ENCODE measurements around the gene POLQ. TPM values are rescaled to one million over a fixed set of nuclear protein-coding genes. Genes with fewer than 3 reads are reported as not detected.

Gene POLQ
- total and polyA plus RNA-seq, 2 of the 8 experiments (the other 6 are each of a cell fraction or from before 2014, with no cell fraction given) = 3.6 to 15.3 TPM

- Histone ChIP-seq H4K5ac (ENCODE audit: insufficient read length, low read depth, low read length) (no peak overlapping the region), H3K18ac (ENCODE audit: extremely low read depth, low read length) (no peak overlapping the region), H2BK5ac (ENCODE audit: low read depth, low read length) (no peak overlapping the region), H2BK20ac (ENCODE audit: low read length) (no peak overlapping the region), H3K79me1 (ENCODE audit: low read depth, low read length) (no peaks in the 10 kb centered on the region), H3K79me2 (ENCODE audit: control insufficient read depth in 1 of 2, insufficient read depth in 2 of 2, low read length in 2 of 2) (no peaks in the 10 kb centered on the region), H2BK120ac (replicated peaks; ENCODE audit: low read depth, low read length) (no peak overlapping the region), H3K4me2 (ENCODE audit: insufficient read depth in 1 of 2, low read depth in 2 of 2, low read length in 2 of 2) (no peak overlapping the region), H2BK15ac (ENCODE audit: low read length) (no peak overlapping the region), H3K9me3 (ENCODE audit: insufficient read depth in 2 of 2, low read depth in 1 of 2, low read length in 1 of 2) (no peaks in the 10 kb centered on the region), H2AFZ (ENCODE audit: low read length) (no peak overlapping the region), H3K23me2 (ENCODE audit: low read depth, low read length) (no peaks in the 10 kb centered on the region), H3K36me3 (ENCODE audit: control insufficient read depth in 2 of 4, insufficient read depth in 4 of 4, low read length in 3 of 4) (peaks cover 2 to 29% (median 9%) of the 10 kb centered on the region in 4 experiments; a peak in 7 of 8 replicates), H3K27ac (ENCODE audit: low read depth, low read length) (no peak overlapping the region), H4K20me1 (replicated peaks in 1 of 2; ENCODE audit: control insufficient read depth in 1 of 2, insufficient read depth in 2 of 2, low read length in 2 of 2) (no peaks in the 10 kb centered on the region), H3K14ac (ENCODE audit: insufficient read length) (no peak overlapping the region), H3K56ac (replicated peaks; ENCODE audit: insufficient read length, low read depth, low read length) (no peak overlapping the region), H3K23ac (ENCODE audit: insufficient read length) (no peak overlapping the region), H2AK5ac (ENCODE audit: low read depth, low read length) (no peak overlapping the region), H3K4me1 (replicated peaks in 1 of 4; ENCODE audit: control insufficient read depth in 3 of 4, insufficient read depth in 4 of 4, low read length in 3 of 4) (no peaks in the 10 kb centered on the region), H2BK12ac (ENCODE audit: low read depth, low read length) (no peak overlapping the region), H4K8ac (ENCODE audit: extremely low read depth, insufficient read depth, low read length) (no peak overlapping the region), H3K27me3 (replicated peaks in 1 of 4; ENCODE audit: control insufficient read depth in 3 of 4, extremely low read depth in 1 of 4, insufficient read depth in 3 of 4, low read length in 3 of 4) (no peaks in the 10 kb centered on the region), H3K9ac (replicated peaks in 1 of 4; ENCODE audit: extremely low read depth in 1 of 4, low read depth in 3 of 4, low read length in 3 of 4) (no peak overlapping the region), H3K4me3 (ENCODE audit: extremely low read depth in 1 of 4, insufficient read depth in 2 of 4, low read depth in 3 of 4, low read length in 4 of 4) (no peak overlapping the region), H3K4ac (replicated peaks; ENCODE audit: insufficient read length, low read depth, low read length) (no peak overlapping the region), H4K91ac (replicated peaks; ENCODE audit: insufficient read length, low read length) (no peak overlapping the region)
- ChIA-PET POLR2A (ENCODE audit: partially characterized antibody) (no interaction called here), CTCF (ENCODE audit: partially characterized antibody) (no interaction called here)
- no peak for DNase-seq (ENCODE audit: low read depth in 1 of 2, low spot score in 2 of 2)
- FAIRE-seq = no peak
- 88% methylated on average over 2 of the region's 2 CpGs; no CpG with 5 or more reads in 1 of the 2 experiments for WGBS, 2 experiments (ENCODE audit: extremely low coverage in 1 of 2, insufficient coverage in 1 of 2, insufficient read length in 1 of 2, insufficient replicate concordance in 2 of 2, low coverage in 1 of 2, low lambda C conversion rate in 2 of 2, missing lambda C conversion rate in 1 of 2)
- TF ChIP-seq EGR1 (IDR thresholded peaks at IDR 0.05; ENCODE audit: borderline replicate concordance, low read depth, low read length) (no peak), RNF2 (IDR thresholded peaks at IDR 0.05; ENCODE audit: borderline replicate concordance, low read depth, low read length, missing control alignments, poor library complexity, severe bottlenecking) (no peak), CEBPB (IDR thresholded peaks at IDR 0.05; ENCODE audit: low read depth, low read length) (no peak), CHD1 (IDR thresholded peaks at IDR 0.05; ENCODE audit: low read depth, low read length) (no peak), NRF1 (IDR thresholded peaks at IDR 0.05; ENCODE audit: low read depth, low read length) (no peak), NANOG (IDR thresholded peaks at IDR 0.05; ENCODE audit: insufficient read depth, low read depth, low read length, poor library complexity, severe bottlenecking) (no peak), KDM4A (IDR thresholded peaks at IDR 0.05; ENCODE audit: low read depth, low read length, severe bottlenecking) (no peak), BRCA1 (IDR thresholded peaks at IDR 0.05; ENCODE audit: low read depth, low read length) (no peak), SIN3A (conservative IDR thresholded peaks at IDR 0.05 in 1 of 2, IDR thresholded peaks at IDR 0.05 in 1 of 2; ENCODE audit: low read depth in 1 of 2, low read length in 2 of 2) (no peak), ASH2L (IDR thresholded peaks at IDR 0.05; ENCODE audit: low read length) (no peak), EP300 (IDR thresholded peaks at IDR 0.05; ENCODE audit: borderline replicate concordance in 1 of 2, low read depth in 2 of 2, low read length in 2 of 2) (no peak), MAFK (IDR thresholded peaks at IDR 0.05; ENCODE audit: low read depth, low read length) (no peak)
- TF ChIP-seq, protein P1, sequence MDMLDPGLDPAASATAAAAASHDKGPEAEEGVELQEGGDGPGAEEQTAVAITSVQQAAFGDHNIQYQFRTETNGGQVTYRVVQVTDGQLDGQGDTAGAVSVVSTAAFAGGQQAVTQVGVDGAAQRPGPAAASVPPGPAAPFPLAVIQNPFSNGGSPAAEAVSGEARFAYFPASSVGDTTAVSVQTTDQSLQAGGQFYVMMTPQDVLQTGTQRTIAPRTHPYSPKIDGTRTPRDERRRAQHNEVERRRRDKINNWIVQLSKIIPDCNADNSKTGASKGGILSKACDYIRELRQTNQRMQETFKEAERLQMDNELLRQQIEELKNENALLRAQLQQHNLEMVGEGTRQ (IDR thresholded peaks at IDR 0.05; ENCODE audit: low read length) = no peak
These were observed 41.2 kb downstream of the POLQ start for GRCh38 chr3:121504618-121505017.
